HG03342 (cell line): ENCODE measurements around the gene CD9.
"Not testable (repeated sequence)": the region's sequence is repeated elsewhere in the genome, so short reads cannot be mapped to it uniquely, and the experiment has no call there.

Experiments used
- ATAC-seq: cut with Tn5 transposase; IDR thresholded peaks from one replicate; pipeline ENCODE4 v1.9.1; 2021; ENCODE audit warnings: mild to moderate bottlenecking, moderate library complexity; ENCODE audit not compliant: unreplicated experiment

CD9 gene

DNA sequence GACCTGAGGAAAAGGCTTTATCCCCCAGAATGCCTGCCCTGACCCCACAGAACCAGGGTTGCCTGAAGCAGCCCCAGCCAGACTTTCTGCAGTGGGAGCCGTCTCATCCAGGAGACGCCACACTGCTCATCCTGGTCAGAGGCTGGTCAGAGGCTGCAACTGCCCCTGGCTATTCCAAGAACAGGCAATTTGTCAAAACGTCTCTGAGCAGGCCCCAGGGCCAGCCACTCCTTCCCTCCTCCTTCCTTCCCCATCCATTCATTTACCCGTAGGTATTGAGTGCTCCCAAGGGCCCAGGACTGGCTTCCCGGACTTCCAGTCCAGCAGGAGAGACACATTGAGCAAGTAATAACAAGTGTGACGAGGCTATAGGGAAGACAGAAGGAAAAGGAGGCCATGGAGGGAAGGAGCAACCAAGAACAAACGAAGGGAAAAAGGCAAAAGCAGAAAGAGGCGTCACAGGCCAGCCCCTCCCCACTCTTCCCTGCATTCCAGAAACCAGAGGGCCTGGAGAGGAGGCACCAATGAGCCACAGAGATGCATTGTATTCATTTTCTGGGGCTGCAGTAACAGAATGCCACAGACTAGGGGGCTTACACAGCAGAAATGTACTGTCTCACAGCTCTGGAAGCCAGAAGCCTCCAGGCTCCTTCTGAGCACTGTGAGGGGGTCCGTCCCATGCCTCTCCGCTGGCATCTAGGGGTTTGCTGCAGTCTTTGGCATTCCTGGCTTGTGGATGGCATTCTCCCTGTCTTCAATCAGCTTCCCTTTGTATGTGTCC, 21.0 kb upstream of the CD9 start:
- no peak for ATAC-seq

DNA sequence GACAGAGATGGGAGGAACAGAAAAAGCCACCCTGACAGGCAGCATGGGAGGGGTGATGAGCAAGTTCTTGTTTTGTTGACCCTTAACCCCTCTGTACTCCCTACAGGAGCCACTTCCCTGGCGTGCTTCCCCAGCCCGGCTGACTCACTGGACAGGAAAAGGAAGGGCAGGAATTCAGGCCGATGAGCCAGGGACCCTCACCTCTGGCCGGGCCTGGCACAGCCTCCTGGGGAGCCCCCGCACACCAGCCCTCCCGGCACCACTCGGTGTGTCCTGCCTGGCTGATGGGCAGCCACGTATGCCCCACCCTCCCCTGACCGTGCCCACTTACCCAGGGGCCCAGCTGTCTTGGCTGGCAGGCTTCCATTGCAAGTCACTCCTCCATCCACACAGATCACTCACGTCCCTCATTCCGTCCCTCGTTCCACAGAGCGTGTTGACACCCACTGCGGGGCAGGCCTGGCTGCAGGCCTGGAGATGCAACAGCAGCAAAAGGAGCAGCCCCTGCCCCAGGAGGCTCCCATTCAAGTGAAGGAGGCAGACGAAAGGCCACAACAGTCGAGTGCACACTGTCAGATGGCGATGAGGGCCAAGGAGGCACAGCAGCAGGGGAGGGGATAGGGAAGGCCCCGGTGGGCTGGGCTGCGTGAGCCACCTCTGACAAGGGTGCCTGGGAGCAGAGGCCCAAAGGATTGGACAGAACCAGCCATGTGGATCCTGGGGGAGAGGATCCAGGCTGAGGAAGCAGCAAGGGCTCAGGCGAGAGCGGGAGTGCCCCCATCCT, 19.7 kb upstream of the CD9 start:
- no peak for ATAC-seq

DNA sequence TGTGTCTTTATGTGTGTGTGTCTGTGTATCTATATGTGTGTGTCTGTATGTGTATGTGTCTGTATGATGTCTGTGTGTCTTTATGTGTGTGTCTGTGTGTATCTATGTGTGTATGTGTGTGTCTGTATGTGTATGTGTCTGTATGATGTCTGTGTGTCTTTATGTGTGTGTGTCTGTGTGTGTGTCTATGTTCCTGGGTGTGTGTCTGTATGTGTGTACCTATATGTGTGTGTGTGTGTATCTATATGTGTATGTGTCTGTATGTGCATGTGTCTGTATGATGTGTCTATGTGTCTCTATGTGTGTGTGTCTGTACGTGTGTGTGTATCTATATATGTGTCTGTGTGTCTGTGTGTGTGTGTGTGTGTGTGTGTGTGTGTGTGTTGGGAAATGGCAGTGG, 19.0 kb upstream of the CD9 start:
- ATAC-seq = no peak

DNA sequence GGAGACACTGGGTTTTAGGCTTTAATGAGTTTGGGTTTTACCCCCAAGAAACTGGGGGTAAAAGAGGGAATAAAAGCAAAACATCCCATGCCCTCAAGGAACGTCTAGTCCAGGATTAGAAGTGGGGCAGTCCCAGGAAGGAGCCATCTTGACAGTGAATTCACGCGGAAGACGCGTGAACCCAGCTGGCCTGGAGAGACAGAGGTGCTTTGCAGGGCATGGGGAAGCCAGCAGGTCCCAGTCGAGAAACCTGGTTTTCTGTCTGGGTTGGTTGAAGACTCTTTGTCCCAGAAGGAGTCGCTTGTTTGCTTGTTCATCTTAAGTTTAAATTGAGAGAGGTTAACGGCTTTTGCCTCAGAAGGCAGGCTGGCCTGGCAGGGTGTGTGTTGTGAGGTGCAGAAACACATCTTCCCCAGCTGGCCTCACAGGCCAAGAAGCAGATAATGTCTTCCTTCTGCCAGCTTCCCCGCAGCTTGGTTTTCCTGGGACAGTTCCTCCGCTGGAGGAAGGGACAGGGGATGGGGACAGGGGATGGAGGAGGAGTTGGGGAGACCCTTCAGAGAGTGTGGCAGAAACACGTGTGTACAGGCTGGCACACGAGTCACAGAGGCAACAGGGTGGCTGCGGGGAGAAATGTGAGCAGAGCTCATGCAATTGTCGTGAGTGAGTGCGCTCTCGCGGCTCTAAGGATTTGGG, 18.5 kb upstream of the CD9 start:
- ATAC-seq = no peak

DNA sequence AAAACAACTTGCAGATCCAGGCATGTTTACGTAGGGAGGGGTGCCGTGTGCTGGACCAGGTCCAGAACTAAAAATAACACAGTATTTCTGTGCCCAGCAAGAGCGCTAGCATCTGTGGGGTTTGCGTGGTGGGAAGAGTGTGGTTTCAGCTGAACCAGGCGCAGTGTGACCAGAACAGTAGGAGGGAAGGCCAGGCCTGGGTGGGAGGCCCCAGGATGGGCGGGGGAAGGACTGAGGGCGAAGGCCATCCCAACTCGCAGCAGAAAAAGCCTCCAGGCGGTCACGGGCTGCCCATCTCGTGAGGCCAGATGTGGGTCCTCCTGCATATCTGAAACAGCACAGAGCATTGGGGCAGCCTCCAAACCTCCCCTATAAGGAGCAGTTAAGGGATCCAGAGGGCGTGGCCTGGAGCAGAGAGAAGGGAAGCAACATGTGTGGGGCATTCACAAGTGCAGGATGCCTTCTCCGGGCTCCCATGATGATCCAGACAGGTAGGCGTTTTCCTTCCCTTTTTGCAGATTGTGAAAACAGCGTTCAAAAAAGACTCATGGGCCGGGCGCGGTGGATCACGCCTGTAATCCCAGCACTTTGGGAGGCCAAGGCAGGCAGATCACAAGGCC, 17.8 kb upstream of the CD9 start:
- no peak for ATAC-seq

DNA sequence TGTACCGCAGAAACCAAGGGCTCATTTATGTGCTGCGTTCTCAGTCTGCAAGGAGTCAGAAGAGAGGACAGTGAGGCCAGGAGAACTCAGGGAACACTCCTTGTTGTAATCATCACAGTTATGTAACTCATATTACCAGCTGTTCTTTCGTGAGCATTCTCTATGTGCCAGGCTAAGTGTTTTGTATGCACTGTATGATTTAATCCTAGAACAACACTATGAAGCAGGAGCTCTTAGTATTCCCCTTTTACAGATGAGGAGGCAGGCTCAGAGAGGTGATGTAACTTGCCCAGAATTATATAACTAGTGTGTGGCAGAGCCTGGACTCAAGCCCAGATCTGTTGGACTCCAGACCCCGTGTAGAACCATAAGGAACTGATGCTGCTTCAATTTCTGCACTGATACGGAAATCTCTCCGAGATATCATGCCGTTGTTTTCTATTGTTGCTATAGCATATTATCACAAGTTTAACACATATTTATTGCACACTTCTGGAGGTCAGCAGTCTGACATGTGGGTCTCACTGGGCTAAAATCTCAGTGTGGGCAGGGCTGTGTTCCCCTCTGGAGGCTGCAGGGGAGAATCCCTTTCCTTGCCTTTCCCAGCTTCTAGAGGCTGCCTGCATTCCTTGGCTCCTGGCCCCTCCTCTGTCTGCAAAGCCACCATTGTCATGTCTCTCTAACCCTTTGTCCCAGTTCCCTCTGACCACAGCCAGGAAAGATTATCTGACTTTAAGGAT, 16.3 kb upstream of the CD9 start:
- ATAC-seq = no peak

DNA sequence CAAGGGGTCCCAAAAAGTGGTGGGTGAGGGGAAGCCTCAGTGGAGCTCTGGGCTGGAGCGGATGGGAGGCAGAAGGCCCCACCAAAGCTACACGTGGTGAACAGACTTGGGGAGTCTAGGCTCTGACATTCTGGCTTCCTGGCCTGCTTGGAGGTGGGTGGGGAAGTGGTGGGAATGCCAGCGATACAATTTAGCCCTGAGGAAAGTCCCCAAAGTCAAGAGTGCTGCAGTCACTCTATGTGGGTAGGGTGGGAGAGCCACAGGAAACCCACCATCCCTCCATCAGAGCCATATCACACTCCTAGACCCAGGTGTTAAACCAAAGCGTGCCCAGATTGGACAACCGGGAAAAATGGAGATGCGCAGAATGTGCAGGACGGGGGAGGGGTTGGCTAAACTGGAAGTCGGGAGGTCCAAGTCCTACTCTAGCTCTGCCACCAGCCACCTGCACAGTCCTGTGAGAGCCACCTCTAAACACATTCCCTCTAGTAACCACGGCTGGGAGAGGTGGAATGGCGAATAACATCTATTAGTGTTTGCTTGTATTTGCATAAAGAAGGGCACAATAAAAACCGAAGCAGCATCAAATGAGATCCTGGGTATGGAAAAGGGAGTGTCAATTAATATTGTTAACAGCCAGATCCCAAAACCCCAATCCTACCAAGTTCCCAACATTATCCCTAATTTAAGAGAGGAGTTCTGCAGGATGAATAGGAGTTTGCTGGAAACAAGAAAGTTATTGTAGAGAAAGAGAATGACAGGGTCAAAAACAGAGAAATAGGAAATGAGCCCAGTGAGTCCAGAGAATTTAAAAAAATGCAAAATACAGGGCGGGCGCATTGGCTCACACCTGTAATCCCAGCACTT, 14.0 kb upstream of the CD9 start:
- ATAC-seq = no peak

DNA sequence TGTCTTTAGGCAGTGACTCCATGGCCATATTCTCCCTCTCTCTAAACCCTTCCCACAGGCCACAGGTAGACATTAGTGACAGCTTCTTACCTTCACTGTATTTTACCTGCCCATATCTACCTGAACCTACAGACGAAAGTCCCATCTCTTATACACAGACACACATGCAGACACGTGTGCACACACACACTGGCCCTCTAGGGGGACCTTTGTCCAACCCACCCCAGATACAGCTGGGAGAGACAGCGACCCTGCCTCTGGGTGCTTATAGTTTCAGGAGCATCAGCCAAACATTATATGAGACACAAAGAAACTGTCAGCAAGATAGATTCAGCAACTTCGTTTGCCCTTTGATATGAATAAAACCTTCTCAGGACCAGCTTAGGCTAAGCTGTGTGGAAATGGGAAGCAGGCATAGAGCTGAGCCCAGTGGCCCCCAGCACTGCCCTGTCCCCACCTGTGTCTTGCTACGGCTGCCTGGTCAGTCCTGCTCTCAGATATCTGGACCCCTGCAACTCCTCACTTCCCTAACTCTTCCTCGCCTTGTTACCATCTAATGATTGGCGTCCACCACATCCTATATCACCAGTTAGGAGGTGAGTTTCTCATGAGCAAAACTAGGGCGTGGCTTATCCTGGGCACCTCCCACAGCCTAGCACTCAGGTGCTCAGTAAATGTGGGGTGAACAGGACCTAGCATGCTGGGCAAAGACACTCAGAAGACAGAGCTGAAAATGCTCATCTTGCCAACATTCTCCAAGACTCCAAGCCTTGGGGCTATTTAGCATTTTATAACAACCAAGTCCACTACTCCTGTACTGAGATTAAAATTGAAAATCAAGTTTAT, 12.0 kb upstream of the CD9 start:
- no peak for ATAC-seq

DNA sequence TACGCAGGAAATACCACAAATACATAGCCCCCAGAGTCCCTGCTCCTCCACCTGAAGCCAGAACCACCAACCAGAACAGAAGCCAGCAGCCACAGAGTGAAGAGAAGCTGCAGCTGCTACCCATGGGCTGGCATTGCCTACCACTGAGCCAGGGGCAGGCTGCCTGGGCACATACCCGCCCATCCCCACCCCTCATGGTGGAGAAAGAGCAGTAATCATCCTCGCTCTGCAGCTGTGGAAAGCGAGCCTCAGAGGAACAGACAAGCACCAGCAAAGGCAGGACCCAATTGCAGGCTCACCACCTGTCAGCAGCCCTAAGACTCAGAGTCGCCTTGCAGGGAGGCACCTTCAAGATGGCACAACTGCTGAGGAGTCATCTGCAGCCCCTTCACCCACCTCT, 11.2 kb upstream of the CD9 start:
- no peak for ATAC-seq

DNA sequence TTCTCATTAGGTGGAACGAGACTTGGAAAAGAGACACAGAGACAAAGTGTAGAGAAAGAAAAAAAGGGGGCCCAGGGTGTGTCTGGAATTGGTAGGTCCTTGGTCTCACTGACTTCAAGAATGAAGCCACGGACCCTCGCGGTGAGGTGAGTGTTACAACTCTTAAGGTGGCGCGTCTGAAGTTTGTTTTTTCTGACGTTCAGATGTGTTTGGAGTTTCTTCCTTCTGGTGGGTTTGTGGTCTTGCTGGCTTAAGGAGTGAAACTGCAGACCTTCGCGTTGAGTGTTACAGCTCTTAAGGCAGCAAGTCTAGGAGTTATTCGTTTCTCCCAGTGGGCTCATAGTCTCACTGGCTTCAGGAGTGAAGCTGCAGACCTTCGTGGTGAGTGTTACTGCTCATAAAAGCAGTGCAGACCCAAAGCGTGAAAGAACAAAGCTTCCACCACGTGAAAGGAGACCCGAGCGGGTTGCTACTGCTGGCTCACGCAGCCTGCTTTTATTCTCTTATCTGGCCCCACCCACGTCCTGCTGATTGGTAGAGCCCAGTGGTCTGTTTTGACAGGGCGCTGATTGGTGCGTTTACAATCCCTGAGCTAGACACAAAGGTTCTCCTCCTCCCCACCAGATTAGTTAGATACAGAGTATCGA, 10.1 kb upstream of the CD9 start:
- not testable (repeated sequence) for ATAC-seq

DNA sequence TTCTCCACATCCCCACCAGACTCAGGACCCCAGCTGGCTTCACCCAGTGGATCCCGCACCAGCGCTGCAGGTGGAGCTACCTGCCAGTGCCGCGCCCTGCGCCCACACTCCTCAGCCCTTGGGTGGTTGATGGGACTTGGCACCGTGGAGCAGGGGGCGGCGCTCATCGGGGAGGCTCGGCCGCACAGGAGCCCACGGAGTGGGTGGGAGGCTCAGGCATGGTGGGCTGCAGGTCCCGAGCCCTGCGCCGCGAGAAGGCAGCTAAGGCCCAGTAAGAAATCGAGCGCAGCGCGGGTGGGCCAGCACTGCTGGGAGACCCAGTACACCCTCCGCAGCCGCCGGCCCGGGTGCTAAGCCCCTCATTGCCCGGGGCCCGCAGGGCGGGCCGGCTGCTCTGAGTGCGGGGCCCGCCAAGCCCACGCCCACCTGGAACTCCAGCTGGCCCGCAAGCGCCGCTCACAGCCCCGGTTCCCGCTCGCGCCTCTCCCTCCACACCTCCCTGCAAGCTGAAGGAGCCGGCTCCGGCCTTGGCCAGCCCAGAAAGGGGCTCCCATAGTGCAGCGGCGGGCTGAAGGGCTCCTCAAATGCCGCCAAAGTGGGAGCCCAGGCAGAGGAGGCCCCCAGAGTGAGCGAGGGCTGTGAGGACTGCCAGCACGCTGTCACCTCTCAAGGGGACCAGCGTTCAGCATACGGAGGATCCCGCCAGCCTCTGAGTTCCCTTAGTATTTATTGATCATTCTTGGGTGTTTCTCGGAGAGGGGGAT, 9.3 kb upstream of the CD9 start:
- not testable (repeated sequence) for ATAC-seq

DNA sequence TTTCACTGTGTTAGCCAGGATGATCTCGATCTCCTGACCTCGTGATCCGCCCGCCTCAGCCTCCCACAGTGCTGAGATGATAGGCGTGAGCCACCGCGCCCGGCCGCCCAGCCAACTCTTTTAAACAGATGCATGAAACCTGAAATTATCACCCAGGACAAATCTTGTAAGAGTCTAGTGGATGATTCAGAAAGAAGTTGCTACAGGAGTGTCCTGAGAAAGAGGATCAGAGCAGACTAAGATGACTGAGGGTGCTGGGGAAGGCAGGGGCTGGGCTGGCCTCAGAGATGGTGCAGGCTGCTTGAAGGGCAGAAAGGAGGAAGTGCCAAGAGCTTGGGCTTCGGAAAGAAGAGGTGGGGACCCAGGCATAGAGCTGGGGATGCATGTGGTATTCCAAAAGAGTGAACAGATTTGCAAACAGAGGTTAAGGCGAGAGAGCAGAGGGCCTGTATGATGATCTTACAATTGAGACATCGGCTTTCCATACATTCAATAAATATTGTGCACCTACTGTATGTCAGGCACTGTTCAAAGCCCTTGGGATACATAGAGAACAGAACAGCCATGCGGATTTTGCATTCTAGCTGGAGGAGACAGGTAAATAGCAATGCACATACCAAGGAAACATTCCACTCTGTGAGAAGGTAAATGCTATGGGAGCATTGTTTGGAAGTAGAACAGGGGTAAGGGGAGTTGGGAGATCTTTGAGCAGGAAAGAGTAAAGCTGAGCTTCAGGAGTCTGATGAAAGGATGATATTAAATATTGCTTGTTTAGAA, 7.4 kb upstream of the CD9 start:
- ATAC-seq = no peak

DNA sequence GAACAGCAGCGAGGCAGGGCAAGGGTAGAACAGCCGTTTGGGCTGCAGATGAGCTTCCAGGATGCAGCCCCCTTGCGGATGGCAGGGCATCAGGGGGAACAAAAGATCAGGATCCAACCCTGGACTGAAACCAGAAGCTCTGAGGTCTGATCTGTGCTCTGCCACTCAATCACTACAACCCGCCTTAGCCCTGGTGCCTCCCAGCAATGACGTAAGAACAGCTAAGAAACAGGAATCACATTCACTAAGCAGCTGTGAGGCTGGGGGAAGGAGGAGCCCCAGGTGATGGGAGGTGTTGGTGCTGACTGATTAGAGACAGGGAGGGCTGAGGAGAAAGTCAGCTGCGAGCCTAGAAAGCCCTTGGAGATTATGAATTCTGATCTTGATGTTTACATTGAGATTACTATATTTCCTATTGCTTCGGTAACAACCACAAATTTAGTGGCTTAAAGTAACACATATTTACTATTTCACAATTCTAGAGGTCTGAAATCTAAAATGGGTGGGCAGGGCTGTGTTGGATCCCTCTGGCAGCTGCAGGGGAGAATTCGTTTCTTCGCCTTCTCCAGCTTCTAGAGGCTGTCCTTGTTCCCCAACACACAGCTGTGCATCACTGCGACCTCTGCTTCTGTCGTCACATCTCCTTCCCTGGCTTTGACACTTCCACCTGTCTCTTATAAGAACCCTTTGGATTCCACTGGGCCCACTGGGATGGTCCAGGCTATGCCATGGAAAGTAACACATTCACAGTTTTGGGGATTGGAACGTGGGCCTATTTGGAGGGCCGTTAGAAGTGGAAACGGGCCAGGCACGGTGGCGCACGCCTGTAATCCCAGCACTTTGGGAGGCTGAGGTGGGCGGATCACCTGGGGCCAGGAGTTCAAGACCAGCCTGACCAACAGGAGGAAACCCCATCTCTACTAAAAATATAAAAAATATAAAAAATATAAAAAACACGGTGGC, 6.1 kb upstream of the CD9 start:
- ATAC-seq = no peak

DNA sequence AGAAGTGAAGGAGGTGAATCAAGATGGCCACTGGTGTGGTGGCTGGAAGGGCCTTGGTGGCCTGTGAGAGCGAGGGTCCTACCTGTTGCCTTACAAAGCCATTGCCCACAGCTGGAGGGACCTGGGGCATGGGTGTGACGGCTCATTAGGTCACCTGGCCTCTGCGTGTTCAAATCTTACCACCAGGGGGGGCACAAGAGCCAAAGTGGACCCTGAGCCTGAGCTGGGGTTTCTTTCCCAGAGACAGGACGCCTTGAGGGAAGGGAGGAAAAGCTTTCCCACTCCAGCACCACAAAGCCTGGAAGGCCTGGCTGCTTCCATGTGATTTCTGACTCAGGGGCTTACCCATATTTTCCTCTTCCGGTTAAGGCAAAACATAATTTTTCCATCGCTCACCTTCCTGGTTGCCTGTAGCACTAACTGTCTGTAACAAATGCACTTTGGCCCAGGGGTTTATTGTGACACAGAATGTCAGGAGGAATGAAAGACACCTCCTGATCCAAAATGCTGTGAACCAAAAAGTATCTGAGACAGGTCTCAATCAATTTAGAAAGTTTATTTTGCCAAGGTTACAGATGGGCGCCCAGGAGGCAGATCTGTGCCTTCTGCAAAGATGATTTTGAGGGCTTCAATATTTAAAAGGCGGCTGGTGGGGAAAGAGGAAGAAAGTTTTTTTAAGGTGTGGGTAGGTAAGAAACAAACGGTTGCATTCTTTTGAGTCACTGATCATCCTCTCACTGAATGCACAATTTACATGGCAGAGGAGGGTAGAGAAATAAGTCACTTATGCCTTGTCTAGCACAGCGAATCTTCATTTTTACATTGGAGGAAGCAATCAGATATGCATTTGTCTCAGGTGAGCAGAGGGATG, 4.3 kb upstream of the CD9 start:
- no peak for ATAC-seq

DNA sequence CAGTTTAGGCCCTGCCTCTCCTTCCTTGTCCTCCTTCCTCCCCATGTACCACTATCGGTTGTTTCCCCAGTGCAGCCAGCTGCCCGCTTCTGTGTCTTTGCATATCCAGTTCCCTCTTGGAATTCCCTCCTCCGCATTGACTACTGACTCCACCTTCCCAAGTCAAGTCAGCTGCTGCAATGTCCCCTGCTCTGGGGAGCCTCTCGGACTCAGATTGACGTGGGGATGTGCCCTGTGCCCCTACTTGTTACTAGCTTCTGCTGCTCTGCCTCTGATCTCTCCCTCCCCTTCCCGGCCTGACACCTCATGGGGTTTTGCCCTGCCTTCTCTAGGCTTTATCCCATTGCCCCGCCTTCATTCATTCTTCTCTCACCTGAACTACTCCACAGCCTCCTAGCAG, 2.1 kb upstream of the CD9 start:
- ATAC-seq = no peak
